Activated CD4-positive, CD25-positive, alpha-beta regulatory T cell treated with anti-CD3 and anti-CD28 coated beads, Interleukin-2, amount 50 U/mL, for 72 hours (primary cell): ENCODE results near the gene FTCDNL1.

Source experiments
- DNase-seq: peaks from one replicate; pipeline ENCODE4 v3.0.0; 2021

Gene FTCDNL1

DNA sequence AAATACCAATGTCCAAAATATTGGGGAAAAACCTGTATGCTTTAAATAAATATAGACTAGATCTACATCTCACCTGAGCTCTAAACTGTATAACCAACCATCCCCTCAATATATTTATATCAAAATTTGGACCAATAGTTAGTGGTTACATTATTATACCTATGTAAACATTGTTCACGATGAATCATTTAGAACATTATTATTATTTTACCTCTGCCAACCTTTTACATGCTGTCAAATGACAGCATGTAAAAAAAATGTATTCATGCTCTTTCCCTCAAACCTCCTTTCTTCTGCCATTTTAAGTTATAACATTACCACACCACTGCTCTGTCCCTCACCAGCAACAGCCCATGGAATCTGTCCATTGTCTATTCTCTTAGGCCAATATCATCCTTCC is 9.6 kb downstream of the FTCDNL1 start:
- no peak for DNase-seq

DNA sequence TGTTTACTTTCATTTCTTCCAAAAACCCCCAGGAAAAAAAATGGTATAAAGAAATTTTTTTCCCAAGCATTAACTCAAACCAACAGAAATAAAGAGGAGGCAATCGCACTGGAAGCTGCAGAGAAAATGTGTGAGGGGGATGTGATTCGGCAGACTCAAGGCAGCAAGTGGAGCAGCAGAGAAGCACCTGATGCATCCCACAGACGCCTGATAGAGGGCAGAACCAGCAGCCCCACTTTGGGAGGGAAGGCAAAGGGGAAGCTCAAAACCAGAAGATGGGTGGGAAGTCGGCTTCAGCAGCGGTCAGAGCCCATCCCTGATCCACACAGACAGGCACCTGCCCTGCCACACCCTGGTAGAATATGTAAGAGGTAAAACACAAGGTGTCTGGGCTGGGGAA is 12.6 kb downstream of the FTCDNL1 start:
- no peak for DNase-seq

DNA sequence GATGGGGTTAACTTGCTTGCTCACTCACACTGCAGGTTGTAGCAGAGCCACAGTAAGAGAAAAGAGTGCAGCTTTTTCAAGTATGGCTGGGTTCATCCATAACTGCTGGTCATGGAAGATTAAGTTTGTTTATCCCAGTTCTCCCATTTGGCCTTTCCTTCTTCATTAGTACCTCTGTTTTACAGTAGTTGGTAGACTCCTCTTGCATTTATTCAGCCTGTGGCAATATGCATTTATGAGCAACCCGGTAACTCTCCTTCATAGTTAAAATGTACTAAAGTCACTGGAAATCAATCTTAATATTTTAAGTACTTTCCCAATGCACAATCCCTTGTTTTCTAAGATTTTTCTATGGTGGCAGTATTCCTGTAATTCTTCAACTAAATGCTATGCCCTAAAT is 14.0 kb downstream of the FTCDNL1 start:
- no peak for DNase-seq

GRCh38 chr2:199833525-199833924 is 17.5 kb downstream of the FTCDNL1 start:
- DNase-seq, result no peak

DNA sequence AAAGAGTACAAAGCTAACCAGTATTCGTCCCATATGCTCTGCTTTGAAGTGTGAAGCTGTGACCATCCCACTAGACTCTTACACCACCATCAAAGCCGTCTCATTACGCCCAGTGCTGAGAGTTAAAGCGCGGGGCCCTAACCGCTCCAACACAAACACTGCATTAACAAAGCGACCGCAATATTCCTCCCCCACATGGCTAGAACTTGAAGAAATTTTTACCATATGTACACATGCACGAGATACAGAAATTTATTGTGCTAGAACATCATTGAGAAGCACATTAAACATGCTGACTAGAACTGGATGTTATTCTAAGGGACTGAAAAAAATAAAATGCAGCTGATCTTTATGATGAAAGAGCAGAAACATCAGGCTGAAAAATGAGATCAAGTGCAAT is 20.5 kb downstream of the FTCDNL1 start:
- DNase-seq, result no peak

GRCh38 chr2:199829628-199830027 is 21.4 kb downstream of the FTCDNL1 start:
- DNase-seq, result no peak

GRCh38 chr2:199819746-199820145 is 31.2 kb downstream of the FTCDNL1 start:
- DNase-seq, result no peak

GRCh38 chr2:199818754-199819153 is 32.2 kb downstream of the FTCDNL1 start:
- DNase-seq, result no peak

GRCh38 chr2:199818026-199818425 is 33.0 kb downstream of the FTCDNL1 start:
- DNase-seq, result no peak

GRCh38 chr2:199814817-199815211 is 36.2 kb downstream of the FTCDNL1 start:
- no peak for DNase-seq

DNA sequence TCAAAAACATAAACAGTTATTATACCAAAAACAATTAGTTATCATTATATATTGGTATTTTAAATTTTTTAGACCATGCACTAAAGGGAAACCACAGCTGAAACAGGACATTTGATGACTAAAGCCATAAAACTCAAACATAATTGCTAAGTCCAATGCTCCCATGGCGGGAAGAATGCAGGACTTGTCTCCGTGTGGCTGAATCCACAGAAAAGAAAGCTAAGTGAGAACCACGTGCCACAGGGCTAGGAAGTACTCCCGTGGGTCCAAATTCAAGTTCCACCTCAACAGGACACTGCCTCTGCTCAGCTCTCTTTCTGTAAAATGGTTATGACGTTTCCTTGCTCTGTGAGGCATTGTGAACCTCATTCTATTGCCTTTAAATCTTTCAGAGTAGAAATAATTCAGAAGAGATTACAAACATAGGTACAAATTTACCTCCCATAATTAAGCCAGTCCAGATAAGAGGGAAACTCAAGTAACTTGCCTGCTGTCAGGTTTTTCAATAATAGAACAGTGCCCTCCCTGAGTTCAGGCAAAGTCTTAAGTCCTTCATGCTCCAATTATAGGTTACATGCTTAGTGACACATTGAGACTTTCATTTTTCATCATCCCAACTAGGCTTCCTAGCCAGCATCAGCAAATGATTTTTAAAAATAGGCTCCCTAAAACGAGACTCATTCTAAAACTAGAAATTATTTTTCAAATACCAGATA is 36.7 kb downstream of the FTCDNL1 start:
- DNase-seq, result no peak

DNA sequence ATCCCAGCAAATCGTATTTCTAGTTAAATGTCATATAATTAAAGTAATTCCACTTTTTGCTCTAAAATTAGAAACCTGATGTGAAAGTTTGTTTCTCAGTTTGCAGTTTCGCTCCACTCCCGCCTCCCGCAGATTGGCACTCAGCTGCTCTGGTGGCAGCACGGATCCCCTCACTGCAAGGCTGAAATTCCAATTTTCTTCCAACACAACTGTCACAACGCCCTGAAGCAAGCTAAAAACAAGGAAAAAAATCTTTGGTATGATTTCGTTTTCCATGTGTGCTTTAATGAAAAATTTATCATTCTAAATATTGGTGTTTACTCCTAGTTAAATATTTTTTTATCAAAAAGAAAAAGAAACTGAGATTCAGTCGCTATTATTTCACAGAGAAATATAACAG is 38.5 kb downstream of the FTCDNL1 start:
- DNase-seq, result no peak

DNA sequence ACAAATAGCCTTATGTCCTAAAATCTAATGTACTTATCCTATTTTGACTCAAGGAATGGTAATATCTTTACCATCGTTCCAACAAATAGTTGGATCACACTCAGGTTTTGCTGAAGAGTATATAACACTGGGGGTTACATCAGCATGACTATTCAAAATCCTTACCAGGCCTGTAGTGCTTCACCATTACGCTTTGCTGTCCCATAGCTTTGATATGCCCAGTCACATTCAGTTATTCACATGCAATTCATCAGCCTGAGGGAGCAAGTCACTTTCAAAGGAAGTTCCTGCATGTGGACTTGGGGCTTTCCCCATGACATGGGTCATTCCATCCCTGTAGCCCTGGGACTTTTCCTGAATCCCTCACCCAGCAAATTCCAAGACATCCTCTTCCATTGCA is 39.6 kb downstream of the FTCDNL1 start:
- DNase-seq, result no peak

DNA sequence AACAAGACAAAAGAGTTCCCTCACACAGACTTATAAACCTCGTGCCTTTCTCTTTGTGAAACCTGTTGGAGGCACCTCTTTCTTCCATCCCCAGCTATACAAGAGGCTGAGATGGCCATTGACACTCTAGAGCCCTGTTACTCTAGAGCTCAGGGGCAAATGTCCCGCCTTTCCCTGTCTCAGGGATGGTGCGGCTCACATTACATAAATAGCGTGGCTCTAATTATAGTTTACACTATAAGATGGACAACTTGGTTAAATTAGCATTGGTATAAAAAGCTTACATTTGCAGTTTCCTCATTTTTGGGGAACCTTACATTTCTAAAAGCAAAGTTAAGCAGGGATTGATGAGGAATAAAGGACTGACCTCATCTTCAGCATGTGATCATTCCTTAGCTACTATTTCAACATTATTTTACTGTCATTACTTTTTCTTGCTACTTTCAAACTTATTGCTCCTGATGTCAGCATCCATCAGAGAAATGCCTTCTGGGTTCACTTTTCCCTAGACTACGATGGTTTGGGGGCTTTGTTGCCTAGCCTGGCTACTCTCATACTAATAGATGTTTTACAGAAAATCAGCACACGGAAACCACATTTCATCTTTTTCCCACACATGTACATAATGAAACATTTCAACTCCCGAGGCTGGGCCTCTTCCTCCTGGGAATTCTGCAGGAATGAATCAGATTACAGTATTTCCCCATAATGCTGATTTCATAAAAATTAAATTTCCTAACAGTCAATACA is 40.4 kb downstream of the FTCDNL1 start:
- DNase-seq, result no peak

- no peak for DNase-seq
Measured at GRCh38 chr2:199807966-199808365, 43.0 kb downstream of the FTCDNL1 start.

DNA sequence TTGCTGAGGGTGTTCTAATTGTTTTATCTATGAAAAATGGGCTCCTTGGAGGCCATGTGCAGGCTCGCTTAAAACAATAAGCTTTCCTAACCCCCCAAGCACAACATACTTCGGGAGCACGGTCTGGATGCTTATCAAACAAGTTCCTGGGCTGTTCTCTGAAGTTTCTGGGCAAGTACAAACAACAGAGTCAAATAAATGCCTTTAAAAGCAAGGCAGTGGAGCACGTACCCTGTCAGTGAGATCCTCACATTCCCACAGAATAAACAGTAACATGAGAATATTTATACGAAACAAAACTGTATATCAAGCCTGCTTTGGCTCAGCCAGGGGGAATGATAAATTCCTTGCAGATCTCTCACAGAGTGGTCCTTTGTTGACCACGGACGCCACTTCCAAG is 44.8 kb downstream of the FTCDNL1 start:
- DNase-seq, result no peak

- no peak for DNase-seq
Measured at GRCh38 chr2:199804831-199805230, 46.2 kb downstream of the FTCDNL1 start.

DNA sequence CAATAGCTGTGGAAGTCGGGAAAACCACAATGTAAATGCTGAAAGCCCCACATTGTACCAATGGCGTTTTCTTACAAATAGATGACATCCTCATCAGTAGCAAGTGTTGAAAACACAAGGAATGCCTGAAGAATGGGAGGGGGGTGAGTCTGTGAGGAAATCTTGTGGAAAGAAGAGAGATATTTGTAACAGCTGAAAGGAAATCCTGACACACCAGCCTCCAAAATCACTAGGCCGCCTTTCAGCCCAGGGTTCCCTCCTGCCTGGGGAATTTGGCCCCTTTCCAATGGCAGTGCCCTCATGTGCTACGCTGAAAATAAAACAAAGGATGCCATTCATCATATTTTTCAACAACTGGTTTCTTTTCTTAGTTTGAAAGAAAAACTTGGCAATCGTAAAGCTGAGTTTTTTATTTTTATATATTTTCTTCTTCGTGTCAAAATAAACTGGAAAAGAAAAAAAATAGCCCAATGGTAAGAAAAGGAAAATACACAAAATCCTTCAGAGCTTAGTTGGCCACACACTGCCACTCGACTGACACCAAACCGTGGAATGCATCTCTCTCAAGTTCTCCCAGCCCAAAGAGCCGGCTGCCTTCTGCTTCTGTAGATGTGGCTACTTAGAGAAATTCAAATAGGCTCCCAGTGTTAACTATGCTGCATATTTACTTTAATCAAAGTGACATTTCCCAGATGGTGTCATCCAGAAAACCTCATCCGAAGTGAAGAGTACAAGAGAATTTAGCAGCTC is 52.0 kb downstream of the FTCDNL1 start:
- DNase-seq, result no peak

- DNase-seq, result no peak
Measured at GRCh38 chr2:199797431-199798403, 53.3 kb downstream of the FTCDNL1 start.

GRCh38 chr2:199792381-199792780 is 58.6 kb downstream of the FTCDNL1 start:
- DNase-seq, result no peak

DNA sequence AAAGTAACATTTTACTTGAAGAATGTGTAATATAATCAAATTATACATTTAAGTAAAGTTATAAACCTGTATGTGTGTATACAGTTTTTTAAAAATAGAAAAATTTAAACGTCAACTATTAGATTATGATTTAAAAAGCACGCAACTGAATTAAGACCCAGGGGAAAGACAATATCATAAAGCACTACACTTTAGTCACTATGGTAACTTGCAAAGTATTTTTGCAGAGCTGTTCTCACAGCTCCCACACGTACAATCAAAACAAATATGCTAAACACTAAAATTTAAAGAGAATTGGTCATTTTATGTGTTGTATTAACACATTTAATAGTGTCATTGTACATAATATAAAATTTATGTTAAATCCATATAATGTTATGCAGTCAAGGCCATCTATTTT is 59.7 kb downstream of the FTCDNL1 start:
- no peak for DNase-seq

- no peak for DNase-seq
Measured at GRCh38 chr2:199784512-199784911, 66.5 kb downstream of the FTCDNL1 start.

- no peak for DNase-seq
Measured at GRCh38 chr2:199779589-199779988, 71.4 kb downstream of the FTCDNL1 start.
